Activated naive CD4-positive, alpha-beta T cell treated with anti-CD3 and anti-CD28 coated beads for 36 hours (primary cell): Measurements from ENCODE around the gene DDX24. TPM values are rescaled to one million over a fixed set of nuclear protein-coding genes. Genes with fewer than 3 reads are reported as not detected.

Source experiments
- CTCF ChIA-PET: fragments of 350-600 bp; sonication (Branson Sonifier 250); formaldehyde crosslinking; loops from one replicate; lab custom pipeline; 2021; ENCODE audit warnings: antibody characterized with exemption; lab: Charles Lee
- DNase-seq: peaks from one replicate; pipeline ENCODE4 v3.0.0-alpha.2; 2020
- H3K27ac Mint-ChIP-seq: one replicate; pipeline ENCODE4 v1.8.0; 2021; ENCODE audit warnings: mild to moderate bottlenecking, mixed read lengths
- H3K27me3 Mint-ChIP-seq: one replicate; pipeline ENCODE4 v1.8.0; 2021; ENCODE audit warnings: low read depth, mixed read lengths
- H3K36me3 Mint-ChIP-seq: one replicate; pipeline ENCODE4 v1.8.0; 2021; ENCODE audit warnings: low read depth, mixed read lengths
- H3K4me1 Mint-ChIP-seq: one replicate; pipeline ENCODE4 v1.8.0; 2021; ENCODE audit warnings: low read depth, mixed read lengths
- H3K4me3 Mint-ChIP-seq: one replicate; pipeline ENCODE4 v1.8.0; 2021; ENCODE audit warnings: mild to moderate bottlenecking, moderate library complexity, mixed read lengths
- H3K9me3 Mint-ChIP-seq: one replicate; pipeline ENCODE4 v1.8.0; 2021; ENCODE audit warnings: mixed read lengths
- intact Hi-C: fragments of 100-400 bp; cut with micrococcal nuclease; formaldehyde crosslinking; loops from one replicate; pipeline ENCODE4 v1.15.1; 2023
- total RNA-seq, 2 experiments: library from RNA; stranded (reverse); gene quantifications; one replicate each; pipeline ENCODE4 v1.2.3, GENCODE V29; 2021

Gene DDX24
- total RNA-seq, 2 experiments from 2014 or later, result 190 to 200 TPM

DNA sequence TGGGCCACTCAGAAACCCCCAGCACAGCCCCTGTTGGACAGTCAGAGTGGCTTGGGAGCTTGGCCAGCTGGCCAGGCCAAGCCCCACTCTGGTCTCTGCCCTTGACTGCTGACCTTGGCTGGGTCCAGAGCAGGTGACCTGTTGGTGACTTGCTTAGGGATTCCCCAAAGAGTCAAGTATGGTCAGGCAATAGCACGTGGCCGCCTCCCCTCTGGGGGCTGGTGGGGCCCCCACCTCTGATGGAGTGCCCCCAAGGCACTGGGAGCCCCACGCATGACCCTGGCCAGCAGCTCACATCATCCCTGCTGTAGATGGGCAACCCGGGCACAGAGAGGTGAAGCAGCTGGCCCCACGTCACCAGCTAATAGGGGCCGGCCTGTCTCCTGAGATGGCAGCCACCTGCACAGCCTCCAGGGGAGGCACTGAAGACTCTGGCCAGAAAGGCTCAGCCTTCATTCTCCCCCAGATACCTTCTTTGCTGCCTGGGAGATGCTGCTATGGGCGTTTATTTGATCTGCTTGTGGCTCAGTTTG, 82.1 kb downstream of the DDX24 start:
- Mint-ChIP-seq H3K36me3 (no peaks in the 10 kb centered on the region), H3K27me3 (no peaks in the 10 kb centered on the region), H3K4me3 (no peak overlapping the region), H3K27ac (no peak overlapping the region), H3K4me1 (peaks cover 29% of the 10 kb centered on the region), H3K9me3 (no peaks in the 10 kb centered on the region)
- CTCF ChIA-PET, result interaction anchor here (0.9 to 15.7 kb wide), 8 partner anchors 7 to 194 kb away, joined by 3 to 384 read pairs (median 4); no protein-coding TSS in a partner anchor
- intact Hi-C loops, result no loop called here
- no peak for DNase-seq

Other genes with a start within 250 kb of the DDX24 start
- gene FAM181A, start 153.9 kb downstream of the DDX24 start, total RNA-seq, result not detected
- 1 to 10 TPM; 2.4 to 2.5 TPM for gene ASB2, start 104.6 kb downstream of the DDX24 start, total RNA-seq
- gene CCDC197, start 83.9 kb downstream of the DDX24 start, total RNA-seq, result not detected
- gene OTUB2, start 54.9 kb downstream of the DDX24 start, total RNA-seq, result 1 to 10 TPM; 1.6 to 1.7 TPM
- 10 to 100 TPM; 33.9 to 35.8 TPM for gene IFI27L1, start 108 bp upstream of the DDX24 start, total RNA-seq
- gene IFI27, start 29.5 kb upstream of the DDX24 start, total RNA-seq, result 1 to 10 TPM; 1.5 to 2.3 TPM
- 10 to 100 TPM; 67.0 to 73.4 TPM for gene IFI27L2, start 48.4 kb upstream of the DDX24 start, total RNA-seq
- 10 to 100 TPM; 13.2 to 13.9 TPM for gene PPP4R4, start 93.1 kb upstream of the DDX24 start, total RNA-seq
- not detected for gene SERPINA10, start 212.1 kb upstream of the DDX24 start, total RNA-seq
- not detected for gene SERPINA6, start 242.1 kb upstream of the DDX24 start, total RNA-seq